Iris pigment epithelial cell (primary cell): ENCODE measurements around the gene KCNJ12.
"Not testable (repeated sequence)": the region's sequence is repeated elsewhere in the genome, so short reads cannot be mapped to it uniquely, and the experiment has no call there.

Experiments used
- DNase-seq: peaks from one replicate; pipeline ENCODE4 v3.0.0-alpha.2; 2011; ENCODE audit warnings: low read depth

Gene KCNJ12

GRCh38 chr17:21408224-21408623 is 32.1 kb downstream of the KCNJ12 start:
- DNase-seq, result not testable (repeated sequence)

GRCh38 chr17:21408766-21409300 is 32.7 kb downstream of the KCNJ12 start:
- DNase-seq, result not testable (repeated sequence)

- DNase-seq, result not testable (repeated sequence)
Measured at GRCh38 chr17:21409388-21409787, 33.2 kb downstream of the KCNJ12 start.

GRCh38 chr17:21409971-21410370 is 33.8 kb downstream of the KCNJ12 start:
- DNase-seq, result not testable (repeated sequence)

GRCh38 chr17:21410371-21410770 is 34.2 kb downstream of the KCNJ12 start:
- DNase-seq, result not testable (repeated sequence)

- DNase-seq, result not testable (repeated sequence)
Measured at GRCh38 chr17:21410906-21411678, 34.9 kb downstream of the KCNJ12 start.

GRCh38 chr17:21411679-21412205 is 35.6 kb downstream of the KCNJ12 start:
- DNase-seq, result not testable (repeated sequence)

- DNase-seq, result not testable (repeated sequence)
Measured at GRCh38 chr17:21412207-21412681, 36.1 kb downstream of the KCNJ12 start.

GRCh38 chr17:21413570-21414279 is 37.6 kb downstream of the KCNJ12 start:
- DNase-seq, result not testable (repeated sequence)

GRCh38 chr17:21414616-21415015 is 38.5 kb downstream of the KCNJ12 start:
- not testable (repeated sequence) for DNase-seq

- DNase-seq, result not testable (repeated sequence)
Measured at GRCh38 chr17:21415166-21415990, 39.2 kb downstream of the KCNJ12 start.

GRCh38 chr17:21416471-21416981 is 40.4 kb downstream of the KCNJ12 start:
- DNase-seq, result not testable (repeated sequence)

GRCh38 chr17:21417349-21417748 is 41.2 kb downstream of the KCNJ12 start:
- DNase-seq, result not testable (repeated sequence)

GRCh38 chr17:21417921-21418320 is 41.8 kb downstream of the KCNJ12 start:
- DNase-seq, result no peak

- DNase-seq, result no peak
Measured at GRCh38 chr17:21418446-21419298, 42.5 kb downstream of the KCNJ12 start.

- DNase-seq, result no peak
Measured at GRCh38 chr17:21419299-21420239, 43.4 kb downstream of the KCNJ12 start.

- not testable (repeated sequence) for DNase-seq
Measured at GRCh38 chr17:21420503-21421090, 44.4 kb downstream of the KCNJ12 start.

GRCh38 chr17:21421421-21422310 is 45.5 kb downstream of the KCNJ12 start:
- not testable (repeated sequence) for DNase-seq
